Activated T-cell treated with anti-CD3 and anti-CD28 coated beads for 24 hours (primary cell): ENCODE data around the gene LIMCH1.
"Not testable (repeated sequence)": the region's sequence is repeated elsewhere in the genome, so short reads cannot be mapped to it uniquely, and the experiment has no call there.

Source experiments
- DNase-seq: peaks from one replicate; pipeline ENCODE4 v3.0.0-alpha.2; 2020; ENCODE audit warnings: low read depth

The LIMCH1 gene

GRCh38 chr4:41538017-41538733 is at the start of gene LIMCH1:
LIMCH1 (plus strand) TSS chr4:41538157; CDS start chr4:41605996, 67,839 bp downstream.
- no peak for DNase-seq

GRCh38 chr4:41491081-41491576 is 46.8 kb upstream of the LIMCH1 start:
- not testable (repeated sequence) for DNase-seq

- DNase-seq = no peak
Observed at GRCh38 chr4:41496977-41497376, 41.0 kb upstream of the LIMCH1 start.

- no peak for DNase-seq
Observed at GRCh38 chr4:41498177-41498576, 39.8 kb upstream of the LIMCH1 start.

GRCh38 chr4:41504167-41504818 is 33.7 kb upstream of the LIMCH1 start:
- no peak for DNase-seq

GRCh38 chr4:41505161-41505661 is 32.7 kb upstream of the LIMCH1 start:
- no peak for DNase-seq

GRCh38 chr4:41506130-41506529 is 31.8 kb upstream of the LIMCH1 start:
- no peak for DNase-seq

GRCh38 chr4:41507291-41507947 is 30.5 kb upstream of the LIMCH1 start:
- no peak for DNase-seq

GRCh38 chr4:41509451-41509866 is 28.5 kb upstream of the LIMCH1 start:
- DNase-seq = no peak

GRCh38 chr4:41510179-41510578 is 27.8 kb upstream of the LIMCH1 start:
- no peak for DNase-seq

- DNase-seq = no peak
Observed at GRCh38 chr4:41512136-41512535, 25.8 kb upstream of the LIMCH1 start.

GRCh38 chr4:41512596-41512995 is 25.4 kb upstream of the LIMCH1 start:
- DNase-seq = no peak

GRCh38 chr4:41514169-41514568 is 23.8 kb upstream of the LIMCH1 start:
- DNase-seq = no peak

- no peak for DNase-seq
Observed at GRCh38 chr4:41514766-41515481, 23.0 kb upstream of the LIMCH1 start.

GRCh38 chr4:41517121-41517520 is 20.8 kb upstream of the LIMCH1 start:
- DNase-seq = no peak

- DNase-seq = no peak
Observed at GRCh38 chr4:41517747-41518146, 20.2 kb upstream of the LIMCH1 start.

GRCh38 chr4:41524425-41524824 is 13.5 kb upstream of the LIMCH1 start:
- DNase-seq = no peak

GRCh38 chr4:41525129-41525528 is 12.8 kb upstream of the LIMCH1 start:
- DNase-seq = no peak

GRCh38 chr4:41526628-41527027 is 11.3 kb upstream of the LIMCH1 start:
- no peak for DNase-seq

GRCh38 chr4:41528512-41529205 is 9.3 kb upstream of the LIMCH1 start:
- DNase-seq = no peak

- DNase-seq = no peak
Observed at GRCh38 chr4:41530741-41531140, 7.2 kb upstream of the LIMCH1 start.

- DNase-seq = no peak
Observed at GRCh38 chr4:41532336-41532735, 5.6 kb upstream of the LIMCH1 start.
